BJ (cell line): ENCODE measurements around the gene NME4. TPM values are rescaled to one million over a fixed set of nuclear protein-coding genes. Genes with fewer than 3 reads are reported as not detected.

ENCODE experiments used
- CTCF ChIA-PET: fragments of 350-600 bp; formaldehyde crosslinking; extraction: SDS; loops from one replicate; lab custom pipeline; 2021; ENCODE audit warnings: antibody characterized with exemption, inconsistent platforms; lab: Yijun Ruan, JAX
- POLR2A ChIA-PET: fragments of 300-600 bp; sonication (Branson Sonifier 250); formaldehyde crosslinking; extraction: SDS; loops from one replicate; lab custom pipeline; 2021; ENCODE audit warnings: antibody characterized with exemption; lab: Charles Lee
- DNase-seq: peaks from one replicate; pipeline ENCODE4 v3.0.0-alpha.2; 2011; ENCODE audit warnings: low read depth
- H3K27me3 ChIP-seq: 2 replicates; pipeline ENCODE4 v1.6.0; 2011; ENCODE audit warnings: low read length; ENCODE audit not compliant: control insufficient read depth, insufficient read depth
- H3K36me3 ChIP-seq: 2 replicates; pipeline ENCODE4 v1.5.1; 2011; ENCODE audit warnings: low read length; ENCODE audit not compliant: control insufficient read depth, insufficient read depth
- H3K4me3 ChIP-seq: 2 replicates; pipeline ENCODE4 v1.5.1; 2011; ENCODE audit warnings: low read depth, mild to moderate bottlenecking, control low read depth, low read length
- polyA plus RNA-seq: library from polyadenylated mRNA; depleted of rRNA; stranded (reverse); fragments of >200 nt; gene quantifications from 2 replicates; pipeline ENCODE4 v1.2.3, GENCODE V29; 2011
- TF ChIP-seq, protein P1 (sequence below): IDR thresholded peaks from 2 replicates; pipeline ENCODE4 v1.5.1; 2011; ENCODE audit warnings: low read depth, mild to moderate bottlenecking, control low read depth, inconsistent platforms, low read length, moderate library complexity; ENCODE audit not compliant: insufficient read depth

The NME4 gene
- polyA plus RNA-seq, 1 experiment: 290 TPM

DNA sequence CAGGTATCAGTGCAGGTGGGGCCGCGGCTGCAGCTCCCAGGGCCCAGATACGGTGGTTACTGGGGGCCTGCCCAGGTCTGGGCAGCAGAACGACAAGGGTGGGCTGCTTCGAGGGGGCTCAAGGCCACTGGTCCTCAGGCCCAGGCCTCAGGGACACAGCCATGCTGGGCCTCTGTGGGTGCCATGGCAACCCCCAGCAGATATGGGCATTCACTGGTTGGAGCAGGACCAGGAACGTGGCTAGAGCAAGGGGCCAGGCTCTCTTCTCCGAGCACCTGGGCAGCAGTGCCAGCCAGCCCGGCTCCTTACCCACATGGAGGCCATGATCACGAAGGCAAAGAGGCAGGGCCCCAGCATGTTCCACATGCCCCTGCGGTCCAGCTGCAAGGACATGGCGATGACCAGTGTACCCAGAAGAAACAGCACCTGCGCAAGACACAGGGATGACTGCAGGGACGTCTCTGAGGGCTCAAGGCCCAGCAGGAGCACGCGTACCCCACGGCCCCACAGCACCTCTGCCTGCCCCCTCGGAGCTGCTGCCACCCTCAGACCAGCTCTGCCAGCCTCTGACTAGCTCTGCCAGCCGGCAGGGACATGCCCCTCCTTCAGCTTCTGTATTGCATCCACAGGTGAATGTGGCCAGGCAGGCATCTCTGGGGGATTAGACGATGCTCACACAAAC lies 24.6 kb upstream of the NME4 start:
- no peaks in the 10 kb centered on the region for H3K27me3 ChIP-seq
- no peak overlapping the region for H3K4me3 ChIP-seq
- H3K36me3 ChIP-seq: peaks cover 41% of the 10 kb centered on the region
- no peak for DNase-seq
- TF ChIP-seq, protein P1, sequence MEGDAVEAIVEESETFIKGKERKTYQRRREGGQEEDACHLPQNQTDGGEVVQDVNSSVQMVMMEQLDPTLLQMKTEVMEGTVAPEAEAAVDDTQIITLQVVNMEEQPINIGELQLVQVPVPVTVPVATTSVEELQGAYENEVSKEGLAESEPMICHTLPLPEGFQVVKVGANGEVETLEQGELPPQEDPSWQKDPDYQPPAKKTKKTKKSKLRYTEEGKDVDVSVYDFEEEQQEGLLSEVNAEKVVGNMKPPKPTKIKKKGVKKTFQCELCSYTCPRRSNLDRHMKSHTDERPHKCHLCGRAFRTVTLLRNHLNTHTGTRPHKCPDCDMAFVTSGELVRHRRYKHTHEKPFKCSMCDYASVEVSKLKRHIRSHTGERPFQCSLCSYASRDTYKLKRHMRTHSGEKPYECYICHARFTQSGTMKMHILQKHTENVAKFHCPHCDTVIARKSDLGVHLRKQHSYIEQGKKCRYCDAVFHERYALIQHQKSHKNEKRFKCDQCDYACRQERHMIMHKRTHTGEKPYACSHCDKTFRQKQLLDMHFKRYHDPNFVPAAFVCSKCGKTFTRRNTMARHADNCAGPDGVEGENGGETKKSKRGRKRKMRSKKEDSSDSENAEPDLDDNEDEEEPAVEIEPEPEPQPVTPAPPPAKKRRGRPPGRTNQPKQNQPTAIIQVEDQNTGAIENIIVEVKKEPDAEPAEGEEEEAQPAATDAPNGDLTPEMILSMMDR: no peak
- POLR2A ChIA-PET: no interaction called here
- CTCF ChIA-PET: no interaction called here

DNA sequence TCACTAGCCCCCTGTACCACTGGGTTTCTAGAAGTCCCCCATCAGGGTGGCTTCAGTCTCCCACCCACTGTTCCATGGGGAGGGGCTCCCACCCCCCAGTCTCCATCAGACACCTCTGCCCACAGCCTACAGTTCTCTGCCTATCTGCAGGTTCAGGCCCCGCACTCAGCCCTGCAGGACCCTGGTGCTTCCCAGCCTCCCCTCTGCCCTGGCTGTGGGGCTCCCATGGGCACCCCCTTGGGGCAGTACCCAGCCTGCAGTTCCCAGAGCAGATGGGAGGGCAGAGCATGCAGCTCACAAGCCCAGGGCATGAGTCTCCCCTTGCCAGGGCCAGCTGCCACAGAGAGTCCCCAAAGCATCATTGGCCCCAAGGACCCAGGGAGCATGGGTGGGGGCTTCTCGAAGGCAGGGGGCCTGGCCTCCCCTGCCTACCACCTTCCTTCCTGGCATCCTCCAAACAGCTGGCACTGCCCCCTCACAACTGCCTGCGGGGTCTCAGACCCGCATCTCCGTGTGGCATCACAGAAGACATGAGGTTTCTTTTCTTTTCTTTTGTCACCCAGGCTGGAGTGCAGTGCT lies 23.9 kb upstream of the NME4 start:
- Histone ChIP-seq H3K4me3 (no peak overlapping the region), H3K27me3 (no peaks in the 10 kb centered on the region), H3K36me3 (peaks cover 35% of the 10 kb centered on the region)
- TF ChIP-seq, protein P1: no peak
- ChIA-PET CTCF (no interaction called here), POLR2A (no interaction called here)
- DNase-seq: no peak

DNA sequence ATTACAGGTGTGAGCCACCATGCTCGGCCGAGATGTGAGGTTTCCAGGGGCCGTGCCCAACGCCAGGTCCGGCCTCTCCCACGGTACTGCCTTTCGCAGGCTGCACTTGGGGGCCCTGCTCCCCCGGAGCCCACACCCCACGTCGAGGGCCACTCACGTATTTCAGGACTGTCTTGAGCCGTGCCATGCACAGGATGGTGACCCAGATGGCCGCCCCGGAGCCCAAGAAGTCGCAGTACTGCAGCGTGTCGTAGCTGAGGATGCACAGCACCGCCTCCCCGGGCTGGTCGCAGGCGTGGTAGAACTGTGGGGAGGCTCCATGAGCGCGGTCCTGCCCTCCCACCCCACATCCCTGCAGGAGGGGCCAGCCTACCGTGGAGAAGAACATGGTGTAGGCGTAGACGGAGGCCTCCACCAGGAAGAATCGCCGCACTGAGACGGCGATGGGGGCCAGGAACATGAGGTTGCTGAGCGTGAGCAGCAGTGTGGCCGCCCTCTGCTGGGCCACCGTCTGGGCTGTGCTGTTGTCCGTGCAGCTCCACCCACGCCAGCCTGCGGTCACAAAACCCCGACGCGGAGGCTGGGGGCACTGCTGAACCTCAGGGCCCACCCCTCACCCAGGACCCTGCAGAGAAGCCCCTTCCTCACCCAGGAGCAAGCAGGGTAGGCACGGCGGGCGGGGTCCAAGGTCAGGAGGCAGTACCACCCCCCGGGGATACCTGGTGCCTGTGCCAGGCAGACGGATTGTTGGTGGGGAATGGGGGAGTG lies 23.0 kb upstream of the NME4 start:
- TF ChIP-seq, protein P1: no peak
- POLR2A ChIA-PET: no interaction called here
- DNase-seq: no peak
- Histone ChIP-seq H3K4me3 (no peak overlapping the region), H3K36me3 (peaks cover 28% of the 10 kb centered on the region), H3K27me3 (no peaks in the 10 kb centered on the region)
- CTCF ChIA-PET: no interaction called here

DNA sequence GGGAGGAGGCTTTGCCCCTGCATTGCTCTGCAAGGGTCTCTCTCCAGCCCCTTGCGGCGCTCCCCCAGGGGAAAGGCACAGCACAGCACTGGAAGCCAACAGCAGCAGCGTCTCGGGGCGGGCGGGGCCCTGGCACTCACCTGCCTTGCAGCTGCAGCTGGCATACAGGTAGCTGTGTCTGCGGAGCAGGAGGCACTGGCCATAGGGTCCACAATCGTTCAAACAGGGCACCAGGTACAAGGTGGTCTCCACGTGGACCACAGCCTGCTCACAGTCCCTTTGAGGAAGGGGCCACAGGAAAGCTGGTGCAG lies 22.4 kb upstream of the NME4 start:
- H3K36me3 ChIP-seq: peaks cover 28% of the 10 kb centered on the region
- ChIA-PET POLR2A (no interaction called here), CTCF (no interaction called here)
- DNase-seq: no peak
- no peaks in the 10 kb centered on the region for H3K27me3 ChIP-seq
- no peak overlapping the region for H3K4me3 ChIP-seq
- TF ChIP-seq, protein P1: no peak

DNA sequence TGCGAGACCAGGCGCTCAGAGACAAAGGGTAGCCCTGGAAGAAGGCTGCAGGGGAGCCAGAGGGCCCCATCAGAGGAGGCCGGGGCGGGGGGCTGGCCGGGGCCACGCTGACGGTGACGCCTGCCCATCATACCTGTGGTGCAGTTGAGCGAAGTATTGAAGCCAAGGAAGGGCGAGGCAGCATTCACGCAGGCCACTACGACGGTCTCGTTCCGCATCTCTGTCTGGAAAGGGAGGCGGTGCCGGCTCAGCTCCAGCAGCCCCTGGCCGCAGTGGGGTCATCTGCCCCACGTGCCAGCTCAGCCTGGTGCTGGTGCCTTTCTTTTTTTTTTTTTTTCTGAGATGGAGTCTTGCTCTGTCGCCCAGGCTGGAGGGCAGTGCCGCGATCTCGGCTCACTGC lies 21.8 kb upstream of the NME4 start:
- peaks cover 28% of the 10 kb centered on the region for H3K36me3 ChIP-seq

More for the DNA sequence above, 21.8 kb upstream of the NME4 start:
- CTCF ChIA-PET: no interaction called here
- Histone ChIP-seq H3K27me3 (no peaks in the 10 kb centered on the region), H3K4me3 (no peak overlapping the region)
- POLR2A ChIA-PET: no interaction called here
- TF ChIP-seq, protein P1: no peak
- DNase-seq: no peak
